Measurements from ENCODE around the gene KIFC3.
"Not testable (repeated sequence)": the region's sequence is repeated elsewhere in the genome, so short reads cannot be mapped to it uniquely, and the experiment has no call there.

GRCh38 chr16:57779836-57780235, 22.5 kb downstream of the KIFC3 start:
- TF ChIP-seq POLR2A, CTCF (IDR thresholded peaks at IDR 0.05): not testable (repeated sequence)

All from uterus (tissue), 2 donors.